NCI-H2227 (cell line): ENCODE data around the gene NPC1.

Experiments used
- DNase-seq: peaks from one replicate; lab custom pipeline; 2025; ENCODE audit not compliant: unreplicated experiment; lab: John Stamatoyannopoulos, UW

Gene NPC1

DNA sequence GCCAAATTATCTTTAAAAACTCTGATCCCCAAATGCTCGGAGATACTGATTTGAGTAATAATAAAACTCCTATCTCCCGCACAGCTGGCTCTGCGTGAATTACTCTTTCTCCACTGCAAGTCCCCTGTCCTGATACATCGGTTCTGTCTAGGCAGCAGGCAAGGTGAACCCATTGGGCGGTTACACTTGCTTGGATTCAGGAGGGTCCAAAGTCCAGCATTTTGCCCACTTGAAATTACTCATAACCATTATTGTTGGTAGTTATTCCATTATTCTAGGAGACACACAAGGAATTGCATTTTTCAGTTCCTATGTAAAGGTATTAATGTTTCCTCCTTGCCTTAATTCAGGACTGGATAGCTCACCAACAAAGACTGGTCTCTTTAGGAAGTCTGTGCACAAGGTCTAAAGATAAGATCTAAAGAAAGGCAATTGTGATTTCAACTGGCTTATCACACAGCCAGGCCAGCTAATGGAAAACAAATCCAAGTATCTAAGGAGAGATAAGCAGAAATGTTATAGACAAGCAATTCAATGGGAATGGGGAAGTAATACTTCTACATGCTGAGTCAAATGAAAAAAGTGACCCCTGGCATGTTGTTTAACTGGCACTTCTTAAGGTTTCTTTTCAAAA, 23.2 kb upstream of the NPC1 start:
- no peak for DNase-seq

DNA sequence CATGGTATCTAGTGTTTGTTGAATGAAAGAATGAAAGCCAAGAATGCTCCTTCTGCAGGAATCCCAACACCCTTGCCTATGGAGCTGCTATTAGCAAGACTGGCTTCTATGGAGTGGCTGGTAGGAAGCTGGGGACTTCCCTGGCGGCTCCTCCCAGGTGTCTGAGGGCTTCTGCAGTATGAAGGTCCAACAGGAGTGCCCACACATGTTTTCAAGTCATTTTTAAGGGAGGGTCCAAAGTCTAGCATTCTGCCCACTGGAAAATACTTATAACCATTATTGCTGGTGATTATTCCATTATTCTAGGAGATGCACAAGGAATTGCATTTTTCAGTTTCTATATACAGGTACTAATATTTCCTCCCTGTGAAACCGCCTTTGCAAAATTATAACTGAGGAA, 21.9 kb upstream of the NPC1 start:
- DNase-seq: no peak

DNA sequence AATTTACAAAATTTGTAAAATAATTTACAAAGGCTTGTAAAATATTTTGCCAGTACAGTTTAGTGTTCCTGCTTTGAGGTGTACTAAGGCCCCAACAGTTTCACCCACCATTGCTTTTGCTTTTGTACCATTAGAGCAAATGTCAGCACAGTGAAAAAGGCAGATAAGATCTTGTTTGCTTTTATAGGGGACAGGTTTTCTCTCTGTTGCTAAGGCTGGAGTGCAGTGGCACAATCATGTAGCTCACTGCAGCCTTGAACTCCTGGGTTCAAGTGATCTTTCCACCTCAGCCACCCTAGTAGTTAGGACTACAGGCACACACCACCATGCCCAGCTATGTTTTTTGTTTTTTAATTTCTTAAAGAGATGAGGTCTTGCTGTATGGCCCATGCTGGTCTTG, 19.6 kb upstream of the NPC1 start:
- DNase-seq: no peak

DNA sequence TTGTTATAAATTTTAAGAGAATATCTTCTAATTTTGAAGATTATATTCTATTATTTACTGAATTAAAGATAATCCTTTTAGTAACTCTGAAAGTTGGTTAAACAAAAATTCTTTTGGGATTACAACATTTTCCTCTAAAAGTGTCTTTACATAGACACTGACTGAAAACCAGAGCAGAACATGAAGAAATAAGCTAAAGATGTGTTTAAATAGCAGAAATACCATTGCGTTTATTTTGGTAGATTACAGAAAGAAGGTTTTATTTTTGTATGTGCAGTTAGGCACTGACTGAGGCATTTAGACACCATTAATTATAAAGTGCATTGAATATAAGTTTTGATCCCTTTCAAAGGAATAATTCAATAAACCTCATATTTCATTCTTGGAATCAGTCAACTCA, 13.5 kb upstream of the NPC1 start:
- no peak for DNase-seq

DNA sequence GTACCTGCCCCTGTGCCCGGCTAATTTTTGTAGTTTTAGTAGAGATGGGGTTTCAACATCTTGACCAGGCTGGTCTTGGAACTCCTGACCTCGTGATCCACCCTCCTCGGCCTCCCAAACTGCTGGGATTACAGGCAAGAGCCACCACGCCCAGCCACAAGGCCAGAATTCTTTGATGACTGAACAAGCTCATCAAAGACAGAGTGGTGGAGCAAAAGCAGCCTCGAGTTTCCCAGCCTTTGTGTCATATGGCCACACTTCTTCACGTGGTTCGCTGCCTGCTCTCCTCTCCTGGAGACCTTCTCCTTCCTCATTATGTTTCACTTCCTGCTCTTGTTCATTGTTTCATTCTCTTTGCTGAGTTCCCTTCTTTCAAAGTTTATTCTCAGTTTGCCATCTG, 9.9 kb upstream of the NPC1 start:
- no peak for DNase-seq

DNA sequence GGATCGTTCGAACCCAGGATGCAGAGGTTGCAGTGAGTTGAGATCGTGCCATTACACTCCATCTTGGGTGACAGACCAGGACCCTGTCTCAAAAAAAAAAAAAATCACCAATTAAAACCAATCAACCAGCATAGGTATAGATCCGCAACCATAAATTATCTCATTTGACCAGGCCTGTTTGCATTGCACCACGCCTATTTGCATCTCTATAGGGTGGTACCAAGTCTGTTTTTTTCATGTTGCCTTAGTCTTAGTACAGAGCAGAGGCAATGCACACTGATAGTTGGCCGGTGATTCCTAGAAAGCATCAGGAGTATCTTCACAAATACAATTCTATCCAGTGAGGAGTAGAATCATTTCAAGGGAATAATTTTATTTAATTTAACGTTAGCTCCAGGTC, 9.3 kb upstream of the NPC1 start:
- DNase-seq: no peak

DNA sequence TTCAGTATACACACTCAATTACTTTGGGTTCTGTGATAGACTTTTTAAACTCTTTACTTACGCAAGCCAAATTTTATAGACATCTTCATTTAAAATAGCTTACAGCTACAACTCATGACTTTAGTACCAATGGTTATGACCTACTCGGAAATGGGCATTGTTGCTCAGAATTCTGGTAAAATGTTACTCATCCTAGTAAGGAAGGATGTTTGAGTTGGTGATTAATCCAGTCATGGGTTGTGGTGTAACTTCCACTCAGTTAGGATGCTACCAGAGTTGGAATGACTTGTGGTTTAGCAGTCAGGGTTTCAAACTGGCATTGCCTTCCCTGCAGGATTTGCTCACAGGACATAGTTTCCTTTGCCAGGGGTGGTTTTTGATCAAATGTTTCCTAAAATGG, 7.4 kb upstream of the NPC1 start:
- no peak for DNase-seq

DNA sequence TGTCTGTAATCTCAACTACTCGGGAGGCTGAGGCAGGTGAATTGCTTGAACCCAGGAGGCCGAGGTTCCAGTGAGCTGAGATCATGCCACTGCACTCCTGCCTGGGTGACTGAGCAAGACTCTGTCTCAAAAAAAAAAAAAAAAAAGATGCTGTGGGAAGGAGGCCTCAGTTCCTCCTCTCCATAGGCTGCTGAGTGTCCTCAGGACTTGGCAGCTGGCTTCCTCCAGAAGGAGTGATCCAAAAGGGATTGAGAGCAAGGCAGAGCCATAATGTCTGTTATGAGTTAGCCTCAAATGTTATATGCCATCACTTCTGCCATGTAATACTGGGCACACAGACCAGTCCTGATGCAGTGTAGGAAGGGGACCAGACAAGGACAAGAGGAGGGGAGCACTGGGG, 6.6 kb upstream of the NPC1 start:
- no peak for DNase-seq

DNA sequence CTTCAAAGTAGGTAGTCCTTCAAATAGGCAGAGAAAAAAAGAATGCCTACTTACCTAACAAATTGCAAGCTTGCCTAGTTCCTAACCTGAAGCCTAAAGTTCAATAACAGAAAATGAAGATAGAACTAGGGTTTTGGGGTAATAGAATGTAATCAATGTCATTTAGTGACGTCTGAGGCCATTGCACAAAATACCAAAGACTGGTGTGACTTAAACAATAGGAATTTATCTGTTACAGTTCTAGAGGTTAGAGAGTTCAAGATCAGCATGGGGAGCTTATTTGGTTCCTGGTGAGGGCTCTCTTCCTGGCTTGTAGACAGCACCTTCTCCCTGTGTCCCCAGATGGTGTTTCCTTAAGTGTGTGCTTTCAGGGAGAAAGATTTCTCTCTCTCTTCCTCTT, 4.7 kb upstream of the NPC1 start:
- no peak for DNase-seq

DNA sequence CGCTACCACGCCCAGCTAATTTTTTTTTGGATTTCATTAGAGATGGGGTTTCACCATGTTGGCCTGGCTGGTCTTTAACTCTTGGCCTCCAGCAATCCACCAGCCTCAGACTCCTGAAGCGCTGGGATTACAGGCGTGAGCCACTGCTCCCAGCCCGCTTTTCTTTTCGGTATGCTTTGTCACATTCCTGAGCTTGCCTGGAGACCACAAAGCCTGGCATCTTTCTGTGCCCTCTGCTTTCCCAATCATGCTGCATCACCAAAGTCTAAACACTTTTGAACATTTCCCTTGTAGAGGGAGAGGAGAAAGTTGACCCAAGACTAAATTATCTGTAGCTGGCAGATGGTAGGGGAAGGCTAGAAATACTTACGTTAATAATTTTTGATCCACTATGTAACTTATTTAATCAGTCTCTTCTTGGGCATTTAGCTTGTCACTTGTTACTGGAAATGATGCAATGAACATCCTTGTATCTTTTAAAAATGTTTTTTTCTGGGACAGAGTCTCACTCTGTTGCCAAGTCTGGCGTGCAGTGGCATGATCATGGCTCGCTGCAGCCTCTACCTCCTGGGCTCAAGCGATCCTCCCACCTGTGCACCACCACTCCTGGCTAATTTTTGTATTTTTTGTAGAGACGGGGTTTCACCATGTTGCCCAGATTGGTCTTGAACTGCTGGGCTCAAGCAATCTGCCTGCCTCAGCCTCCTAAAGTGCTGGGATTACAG, 2.7 kb upstream of the NPC1 start:
- DNase-seq: no peak

DNA sequence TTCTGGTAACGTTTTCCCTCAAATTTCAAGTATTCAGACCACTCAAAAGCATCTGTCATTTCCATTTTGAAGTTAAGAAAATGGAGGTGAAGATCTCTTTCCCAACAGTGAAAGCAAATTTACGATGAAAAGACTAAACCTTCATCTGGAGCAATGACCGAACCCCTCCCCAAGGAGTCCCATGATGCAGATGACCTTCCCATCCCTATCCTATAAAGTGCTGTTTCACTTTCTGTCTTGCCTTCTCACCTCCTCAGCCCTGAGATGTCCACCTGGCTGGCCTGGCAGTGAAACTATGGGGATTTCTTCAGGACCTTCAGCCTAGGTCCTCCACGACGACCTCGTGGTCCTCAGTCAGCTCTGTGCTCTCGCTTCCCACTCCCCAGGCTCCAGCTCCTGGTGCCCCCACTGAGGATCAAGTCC, 925 bp upstream of the NPC1 start:
- DNase-seq: no peak

DNA sequence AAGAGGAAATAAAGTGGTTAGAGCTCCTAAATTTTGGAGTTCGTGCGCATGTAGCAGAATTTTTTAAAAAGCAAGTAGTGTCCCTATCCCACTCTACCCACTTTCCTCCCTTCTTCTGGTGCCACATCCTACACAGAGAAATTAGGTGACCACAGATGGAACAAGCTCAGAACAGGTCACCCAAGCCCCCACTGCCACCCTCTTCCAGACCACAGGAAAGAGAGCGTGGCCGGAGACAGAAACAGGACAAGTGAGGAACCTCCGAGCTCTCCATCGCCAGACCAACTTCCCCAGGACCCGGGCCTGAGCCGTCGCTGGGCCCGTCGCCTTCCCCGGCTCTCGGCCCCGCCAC, 433 bp downstream of the NPC1 start:
- DNase-seq: no peak

DNA sequence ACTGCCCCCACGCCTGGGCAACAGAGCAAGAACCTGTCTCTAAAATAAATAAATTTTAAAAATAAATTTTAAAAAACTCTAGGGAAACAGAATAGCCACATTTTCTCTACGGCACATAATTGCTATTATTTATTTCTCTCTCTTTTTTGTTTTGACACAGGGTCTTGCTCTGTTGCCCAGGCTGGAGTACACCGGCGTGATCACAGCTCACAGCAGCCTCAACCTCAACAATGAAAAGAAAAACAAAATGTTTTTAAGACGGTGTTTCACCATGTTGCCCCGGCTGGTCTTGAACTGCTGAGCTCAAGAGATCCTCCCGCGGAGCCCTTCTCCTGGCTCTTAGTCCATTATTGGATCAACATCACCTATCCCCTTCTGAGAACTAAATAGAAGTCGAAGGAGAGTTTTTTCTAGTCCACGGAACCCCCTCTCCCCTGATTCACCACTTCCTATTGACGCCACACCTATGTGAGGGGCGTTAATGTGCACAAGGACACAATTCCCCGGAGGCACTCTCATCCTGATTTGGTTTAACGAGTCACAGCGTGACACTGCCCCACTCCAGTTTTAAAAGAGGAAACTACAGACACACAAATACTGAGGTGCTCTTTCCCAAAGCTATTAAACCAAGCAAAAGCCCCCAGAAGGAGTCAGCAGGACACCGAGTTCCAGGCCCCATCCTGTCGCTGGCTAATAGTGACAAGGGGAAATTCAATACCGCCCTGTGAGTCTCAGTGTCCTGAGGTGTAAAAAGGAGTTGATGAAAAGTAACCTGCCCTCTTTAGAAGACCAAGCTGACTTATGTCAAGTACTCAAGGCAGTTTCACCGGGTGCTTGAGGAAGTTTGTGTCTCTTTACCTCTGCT, 1.1 kb downstream of the NPC1 start:
- DNase-seq: no peak

DNA sequence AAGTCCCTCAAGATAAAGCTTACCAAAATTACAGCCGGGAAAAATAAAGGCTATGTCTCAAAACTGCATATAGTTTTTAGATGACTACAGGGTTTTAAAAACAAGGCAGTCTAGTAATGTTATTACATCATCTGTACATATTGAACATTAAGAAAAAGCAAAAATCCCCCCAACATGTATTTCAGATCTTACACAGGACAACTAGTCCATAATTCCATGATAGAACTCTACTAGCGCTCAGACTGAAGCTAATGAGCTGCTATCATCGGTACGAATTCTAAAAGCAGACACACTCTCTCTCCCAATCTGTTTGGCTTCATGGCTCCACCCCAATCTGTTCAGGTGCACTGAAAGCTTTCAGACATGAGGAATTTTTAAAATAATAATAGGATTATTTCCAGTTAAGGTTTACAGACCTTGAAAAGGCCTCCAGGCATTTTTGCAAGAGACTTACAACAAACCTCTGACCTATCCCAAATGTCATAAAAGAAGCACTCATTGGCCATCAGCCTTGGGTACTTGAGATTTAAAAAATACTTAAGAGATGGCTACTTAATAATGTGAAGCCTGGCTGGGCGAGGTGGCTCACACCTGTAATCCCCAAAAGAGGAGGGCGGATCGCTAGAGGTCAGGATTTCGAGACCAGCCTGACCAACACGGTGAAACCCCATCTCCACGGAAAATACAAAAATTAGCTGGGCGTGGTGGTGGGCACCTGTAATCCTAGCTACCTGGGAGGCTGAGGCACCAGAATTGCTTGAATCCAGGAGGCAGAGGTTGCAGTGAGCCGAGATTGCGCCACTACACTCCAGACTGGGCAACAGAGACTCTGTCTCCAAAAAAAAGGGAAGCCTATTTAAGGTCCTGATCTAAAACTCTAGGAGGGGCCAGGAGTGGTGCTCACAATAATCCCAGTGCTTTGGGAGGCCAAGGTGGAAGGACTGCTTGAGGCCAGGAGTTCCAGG, 2.0 kb downstream of the NPC1 start:
- no peak for DNase-seq

DNA sequence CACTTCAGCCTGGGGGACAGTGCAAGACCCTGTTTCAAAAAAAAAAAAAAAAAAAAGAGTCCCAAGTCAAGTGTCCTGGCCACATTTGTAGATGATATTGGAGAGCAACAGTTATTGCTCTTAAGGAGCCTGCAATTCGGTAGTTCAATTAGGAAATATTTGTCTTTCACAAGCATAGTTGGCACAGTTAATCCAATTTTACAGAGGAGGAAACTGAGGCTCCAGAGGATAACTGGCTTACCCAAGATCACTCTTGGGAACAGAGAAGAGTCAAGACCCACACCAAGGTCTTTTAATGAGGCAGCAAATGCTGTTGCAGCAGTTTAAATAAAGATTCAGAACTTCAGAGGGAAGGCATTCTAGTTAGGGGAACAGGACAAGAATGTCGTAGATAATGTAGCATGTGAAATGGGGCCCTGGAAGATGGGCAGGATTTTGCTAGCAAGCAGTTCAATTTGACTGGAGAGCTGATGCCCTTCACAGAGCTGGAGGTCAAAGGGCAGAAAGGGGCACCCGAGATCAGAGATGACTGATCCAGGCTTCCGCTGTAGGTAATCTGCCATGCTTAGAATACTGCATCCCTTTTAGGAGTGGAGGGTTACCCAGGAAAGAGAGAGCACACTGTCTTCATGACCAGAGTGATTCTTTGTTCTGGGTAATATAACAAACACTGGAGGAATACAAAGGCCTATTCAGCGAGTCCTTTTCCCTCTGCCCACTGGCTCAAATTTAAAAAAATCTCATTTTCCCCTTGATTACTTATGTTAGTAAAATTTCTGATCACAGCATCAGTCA, 3.0 kb downstream of the NPC1 start:
- no peak for DNase-seq

DNA sequence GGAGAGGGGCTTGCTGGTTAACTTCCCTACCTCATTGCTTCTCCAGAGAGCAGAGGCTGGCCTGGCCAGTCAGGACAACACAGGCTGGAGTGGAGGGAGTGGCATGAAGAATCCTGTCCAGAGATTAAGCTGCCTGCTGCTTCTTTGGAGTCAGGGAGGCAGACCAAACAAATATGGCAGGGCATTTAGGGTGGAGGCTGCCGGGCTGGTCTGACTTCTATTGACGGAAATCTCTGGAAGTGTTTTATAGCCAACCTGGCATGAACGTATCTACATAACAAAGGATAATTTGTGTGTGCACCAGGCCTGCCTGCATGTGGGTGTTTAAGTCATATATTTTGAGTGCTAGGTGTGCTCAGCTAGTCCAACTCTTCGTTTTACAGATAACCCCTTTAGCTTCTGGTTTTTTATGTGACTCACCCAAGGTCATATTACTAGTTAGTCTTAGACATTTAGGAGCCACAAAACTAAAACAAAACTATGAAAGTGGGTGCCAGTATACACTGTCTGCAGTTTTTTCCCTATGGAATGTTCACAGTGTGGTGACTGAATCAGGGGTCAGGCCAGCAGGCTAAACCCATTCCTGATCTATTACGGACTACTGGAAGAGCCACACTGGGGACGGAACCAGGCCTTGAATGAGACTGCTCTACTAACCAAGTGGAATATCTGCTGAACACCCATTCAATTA, 5.5 kb downstream of the NPC1 start:
- DNase-seq: no peak

DNA sequence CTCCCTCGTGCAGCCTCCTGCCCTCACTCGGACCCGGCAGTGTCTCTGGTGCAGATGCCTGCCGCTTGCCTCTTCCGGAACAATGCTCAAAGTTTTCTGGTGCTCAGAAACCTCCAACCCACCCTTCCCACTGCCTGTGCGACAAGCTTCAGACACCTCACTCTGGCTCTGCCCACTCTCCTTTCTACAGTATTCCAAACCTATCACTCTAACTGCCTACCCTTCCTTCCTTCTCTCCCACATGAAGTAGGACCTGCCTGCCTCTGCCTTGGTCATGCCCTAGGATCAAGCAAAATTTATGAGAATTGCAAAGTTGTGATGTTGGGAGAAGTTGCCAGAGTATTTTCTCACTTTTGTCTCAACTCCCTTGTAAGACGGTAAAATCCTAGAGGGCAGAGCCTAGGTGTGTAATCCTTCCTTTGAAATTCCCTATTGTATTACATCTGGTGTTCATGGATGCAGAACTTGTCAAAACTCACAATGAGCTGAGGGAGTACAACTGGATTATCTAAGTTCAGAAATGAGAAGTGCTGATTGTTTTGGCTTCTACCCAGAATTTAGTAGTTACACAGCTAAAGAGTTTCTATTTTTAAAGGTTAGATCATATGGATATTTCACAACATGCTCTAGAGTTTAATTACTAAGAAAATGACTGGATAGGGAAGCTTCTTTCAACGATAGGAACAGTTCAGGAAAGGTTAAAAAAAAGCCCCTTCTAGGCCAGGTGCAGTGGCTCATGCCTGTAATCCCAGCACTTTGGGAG, 7.2 kb downstream of the NPC1 start:
- DNase-seq: no peak

DNA sequence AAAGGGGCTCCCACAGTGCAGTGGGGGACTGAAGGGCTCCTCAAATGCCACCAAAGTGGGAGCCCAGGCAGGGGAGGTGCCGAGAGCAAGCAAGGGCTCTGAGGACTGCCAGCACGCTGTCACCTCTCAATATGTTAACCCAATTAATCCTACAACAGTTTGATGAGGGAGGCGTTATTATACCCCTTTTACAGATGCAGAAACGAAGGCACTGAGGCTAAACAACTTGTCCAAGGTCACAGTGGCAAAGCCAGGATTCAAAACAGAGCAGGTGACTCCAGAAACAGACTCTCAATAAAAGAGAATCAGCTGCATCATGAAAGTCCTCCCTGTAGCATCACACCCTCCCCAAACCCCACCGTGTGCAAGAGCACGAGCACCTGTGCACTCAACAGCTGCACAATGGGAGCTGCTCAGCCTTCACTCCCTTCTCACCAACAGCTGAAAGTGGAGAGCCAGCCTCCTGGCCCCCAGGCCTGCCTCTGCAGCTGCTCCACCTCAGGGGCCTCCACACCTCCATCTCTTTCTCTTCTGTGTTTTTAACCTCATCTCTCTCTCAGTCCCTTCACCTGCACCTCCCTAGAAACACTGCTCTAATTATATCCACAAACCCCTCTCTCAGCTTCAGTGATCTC, 8.1 kb downstream of the NPC1 start:
- DNase-seq: no peak
